NT2/D1 (cell line): Measurements from ENCODE around the gene FAM107B.

Experiments used
- YY1 ChIP-seq: IDR thresholded peaks from 2 replicates; pipeline ENCODE4 v1.6.1; 2011; ENCODE audit not compliant: insufficient read length, insufficient read depth
- ZNF274 ChIP-seq: IDR thresholded peaks from 2 replicates; pipeline ENCODE4 v1.6.1; 2011; ENCODE audit warnings: mild to moderate bottlenecking, low read depth, low read length

DNA sequence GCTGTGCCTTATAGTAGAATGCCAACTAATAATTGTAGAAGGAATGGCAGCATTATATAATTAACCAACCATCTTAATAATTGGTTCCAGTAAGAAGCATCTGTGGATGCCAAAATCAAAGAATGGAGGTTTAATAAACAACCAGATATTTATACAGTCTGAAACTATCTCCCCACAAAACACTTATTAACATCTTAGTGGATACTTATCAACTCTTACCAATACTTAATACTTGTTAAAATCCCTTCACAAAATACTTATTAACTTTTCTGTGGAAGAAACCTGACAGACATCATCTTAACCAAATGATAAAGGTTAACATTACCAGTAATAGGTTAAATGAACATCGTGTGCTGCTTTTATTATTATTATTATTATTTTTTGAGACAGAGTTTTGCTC is 29.1 kb upstream of the FAM107B start:
- no peak for TF ChIP-seq YY1
- TF ChIP-seq ZNF274 = no peak
